ENCODE data around the gene EXOC4.

DNA sequence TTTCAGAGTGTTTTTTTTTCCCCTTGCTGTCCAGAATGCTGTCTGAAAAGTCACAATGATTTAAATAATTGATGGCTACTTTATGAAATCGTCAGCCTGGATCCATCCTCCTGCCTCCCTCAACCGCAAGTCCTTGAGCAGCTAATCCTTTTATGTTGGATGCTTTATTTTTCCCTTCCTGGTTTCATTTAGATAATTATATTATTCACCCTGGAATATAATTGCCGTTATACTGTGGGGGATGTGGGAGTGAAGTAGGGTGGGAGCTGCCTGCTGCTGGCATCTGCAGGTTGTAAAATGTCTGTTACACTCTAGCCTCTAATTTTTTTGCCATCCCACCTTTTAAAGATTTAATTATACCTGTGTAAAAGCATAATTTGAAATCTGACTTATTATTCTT, 583.8 kb downstream of the EXOC4 start:
- TF ChIP-seq, protein P1, sequence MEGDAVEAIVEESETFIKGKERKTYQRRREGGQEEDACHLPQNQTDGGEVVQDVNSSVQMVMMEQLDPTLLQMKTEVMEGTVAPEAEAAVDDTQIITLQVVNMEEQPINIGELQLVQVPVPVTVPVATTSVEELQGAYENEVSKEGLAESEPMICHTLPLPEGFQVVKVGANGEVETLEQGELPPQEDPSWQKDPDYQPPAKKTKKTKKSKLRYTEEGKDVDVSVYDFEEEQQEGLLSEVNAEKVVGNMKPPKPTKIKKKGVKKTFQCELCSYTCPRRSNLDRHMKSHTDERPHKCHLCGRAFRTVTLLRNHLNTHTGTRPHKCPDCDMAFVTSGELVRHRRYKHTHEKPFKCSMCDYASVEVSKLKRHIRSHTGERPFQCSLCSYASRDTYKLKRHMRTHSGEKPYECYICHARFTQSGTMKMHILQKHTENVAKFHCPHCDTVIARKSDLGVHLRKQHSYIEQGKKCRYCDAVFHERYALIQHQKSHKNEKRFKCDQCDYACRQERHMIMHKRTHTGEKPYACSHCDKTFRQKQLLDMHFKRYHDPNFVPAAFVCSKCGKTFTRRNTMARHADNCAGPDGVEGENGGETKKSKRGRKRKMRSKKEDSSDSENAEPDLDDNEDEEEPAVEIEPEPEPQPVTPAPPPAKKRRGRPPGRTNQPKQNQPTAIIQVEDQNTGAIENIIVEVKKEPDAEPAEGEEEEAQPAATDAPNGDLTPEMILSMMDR (conservative IDR thresholded peaks at IDR 0.05; ENCODE audit: low read length) = no peak
- no peak for TF ChIP-seq EZH2phosphoT487 (IDR thresholded peaks at IDR 0.05; ENCODE audit: borderline replicate concordance)
